ENCODE data around the gene MPHOSPH10.
"Not testable (repeated sequence)": the region's sequence is repeated elsewhere in the genome, so short reads cannot be mapped to it uniquely, and the experiment has no call there.

- TF ChIP-seq POLR2A (IDR thresholded peaks at IDR 0.05; ENCODE audit: low read depth, low read length); POLR2AphosphoS5 (IDR thresholded peaks at IDR 0.05; ENCODE audit: insufficient read depth, low read depth, low read length); CTCF (IDR thresholded peaks at IDR 0.05; ENCODE audit: extremely low read depth in 1 of 2, insufficient read depth in 1 of 2, low read depth in 1 of 2, low read length in 2 of 2); MAX (IDR thresholded peaks at IDR 0.05; ENCODE audit: insufficient read depth, insufficient read length): not testable (repeated sequence)
These were observed 46.6 kb upstream of the MPHOSPH10 start for GRCh38 chr2:71083752-71084312.

Data from endothelial cell of umbilical vein (primary cell).